DOHH2 (cell line): ENCODE results near the gene IGSF9.

Source experiments
- H3F3A ChIP-seq: fragments of 200-600 bp; sonication (generic), shearing (Covaris generic); 2 replicates; pipeline ENCODE4 v1.6.0; 2016; ENCODE audit warnings: antibody characterized with exemption, mild to moderate bottlenecking; ENCODE audit not compliant: control insufficient read depth, insufficient read depth
- H3K27ac ChIP-seq: fragments of 200-600 bp; sonication (generic); 2 replicates; pipeline ENCODE4 v1.5.1; 2014; ENCODE audit warnings: low read depth, mild to moderate bottlenecking, low read length, moderate library complexity
- H3K27me3 ChIP-seq: fragments of 200-600 bp; sonication (generic); 2 replicates; pipeline ENCODE4 v1.6.1; 2014; ENCODE audit warnings: mild to moderate bottlenecking, low read length, mixed read lengths; ENCODE audit not compliant: control insufficient read depth
- H3K36me3 ChIP-seq: fragments of 200-600 bp; sonication (generic); 2 replicates; pipeline ENCODE4 v1.6.1; 2014; ENCODE audit warnings: mild to moderate bottlenecking, low read length, moderate library complexity, mixed read lengths; ENCODE audit not compliant: control insufficient read depth
- H3K4me1 ChIP-seq: fragments of 200-600 bp; sonication (generic); 2 replicates; pipeline ENCODE4 v1.6.1; 2014; ENCODE audit warnings: mild to moderate bottlenecking, low read length, mixed read lengths; ENCODE audit not compliant: control insufficient read depth
- H3K4me2 ChIP-seq: fragments of 200-600 bp; sonication (generic); 2 replicates; pipeline ENCODE4 v1.6.0; 2014; ENCODE audit warnings: mild to moderate bottlenecking, low read length, moderate library complexity
- H3K4me3 ChIP-seq: fragments of 200-600 bp; sonication (generic); 2 replicates; pipeline ENCODE4 v1.5.1; 2014; ENCODE audit warnings: mild to moderate bottlenecking, low read length, mixed read lengths
- H3K79me2 ChIP-seq: fragments of 200-600 bp; sonication (generic); 2 replicates; pipeline ENCODE4 v1.6.1; 2014; ENCODE audit warnings: mild to moderate bottlenecking, low read length, mixed read lengths; ENCODE audit not compliant: control insufficient read depth
- H3K9me2 ChIP-seq: fragments of 200-600 bp; sonication (generic); replicated peaks from 2 replicates; pipeline ENCODE4 v1.6.1; 2014; ENCODE audit warnings: mild to moderate bottlenecking, low read length, mixed read lengths; ENCODE audit not compliant: control insufficient read depth
- H3K9me3 ChIP-seq: fragments of 200-600 bp; sonication (generic); 2 replicates; pipeline ENCODE4 v1.6.1; 2014; ENCODE audit warnings: antibody characterized with exemption, low read length, mixed read lengths; ENCODE audit not compliant: control insufficient read depth, insufficient read depth
- H4K20me1 ChIP-seq: fragments of 200-600 bp; sonication (generic); 2 replicates; pipeline ENCODE4 v1.6.0; 2014; ENCODE audit warnings: low read depth, mild to moderate bottlenecking, antibody characterized with exemption, low read length, moderate library complexity; ENCODE audit not compliant: control insufficient read depth, insufficient read depth
- CTCF ChIP-seq: fragments of 200-600 bp; sonication (generic); IDR thresholded peaks from one replicate; pipeline ENCODE4 v1.5.1; 2014; ENCODE audit warnings: antibody characterized with exemption, mild to moderate bottlenecking, low read depth, low read length; ENCODE audit not compliant: poor library complexity, severe bottlenecking
- EZH2phosphoT487 ChIP-seq: fragments of 200-600 bp; sonication (generic); IDR thresholded peaks from 2 replicates; pipeline ENCODE4 v1.6.1; 2017; ENCODE audit warnings: borderline replicate concordance, mild to moderate bottlenecking, antibody characterized with exemption, low read length, moderate library complexity, mixed read lengths

The IGSF9 gene

DNA sequence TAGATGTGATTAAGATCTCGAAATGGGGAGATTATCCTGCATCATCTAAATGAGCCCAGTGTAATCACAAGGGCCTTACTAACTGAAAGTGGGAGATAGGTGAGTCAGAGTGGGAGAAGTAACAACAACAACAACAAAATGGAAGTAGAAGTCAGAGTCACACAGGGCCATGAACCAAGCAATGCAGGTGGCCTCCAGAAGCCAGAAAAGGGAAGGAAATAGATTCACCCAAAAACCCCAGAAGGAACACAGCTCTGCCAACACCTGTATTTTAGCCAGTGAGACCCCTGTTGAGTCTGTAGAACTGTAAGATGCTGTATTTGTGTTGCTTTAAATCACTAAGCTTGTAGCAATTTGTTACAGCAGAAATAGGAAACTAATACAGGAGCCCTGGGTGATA is 24.2 kb downstream of the IGSF9 start:
- peak overlapping the region; percentile 99 for H3K4me3 ChIP-seq
- H3K79me2 ChIP-seq: peaks cover 68% of the 10 kb centered on the region
- H3K9me3 ChIP-seq: no peaks in the 10 kb centered on the region
- H3K4me1 ChIP-seq: peaks cover 39% of the 10 kb centered on the region
- H3K27me3 ChIP-seq: no peaks in the 10 kb centered on the region
- H3K36me3 ChIP-seq: peaks cover 82% of the 10 kb centered on the region
- peaks cover 1% of the 10 kb centered on the region for H3F3A ChIP-seq
- TF ChIP-seq CTCF (no peak), EZH2phosphoT487 (no peak)
- H3K4me2 ChIP-seq: peak overlapping the region; percentile 90
- no peaks in the 10 kb centered on the region for H3K9me2 ChIP-seq
- H3K27ac ChIP-seq: peak overlapping the region; percentile 76
- peaks cover 25% of the 10 kb centered on the region for H4K20me1 ChIP-seq

- H3K4me3 ChIP-seq: no peak overlapping the region
- peak overlapping the region; percentile 76; the same call in 1 of the 2 replicates for H3K27ac ChIP-seq
- TF ChIP-seq EZH2phosphoT487: no peak
- TF ChIP-seq CTCF: no peak
- H3K79me2 ChIP-seq: peaks cover 62% of the 10 kb centered on the region
- H4K20me1 ChIP-seq: peaks cover 25% of the 10 kb centered on the region
- no peaks in the 10 kb centered on the region for H3K9me3 ChIP-seq
- H3K4me1 ChIP-seq: peaks cover 33% of the 10 kb centered on the region
- peaks cover 88% of the 10 kb centered on the region for H3K36me3 ChIP-seq
- H3F3A ChIP-seq: peaks cover 5% of the 10 kb centered on the region
- no peaks in the 10 kb centered on the region for H3K27me3 ChIP-seq
- H3K9me2 ChIP-seq: no peaks in the 10 kb centered on the region
- peak overlapping the region; percentile 90; the same call in 1 of the 2 replicates for H3K4me2 ChIP-seq
Observed at GRCh38 chr1:159920651-159921050, 24.8 kb downstream of the IGSF9 start.

DNA sequence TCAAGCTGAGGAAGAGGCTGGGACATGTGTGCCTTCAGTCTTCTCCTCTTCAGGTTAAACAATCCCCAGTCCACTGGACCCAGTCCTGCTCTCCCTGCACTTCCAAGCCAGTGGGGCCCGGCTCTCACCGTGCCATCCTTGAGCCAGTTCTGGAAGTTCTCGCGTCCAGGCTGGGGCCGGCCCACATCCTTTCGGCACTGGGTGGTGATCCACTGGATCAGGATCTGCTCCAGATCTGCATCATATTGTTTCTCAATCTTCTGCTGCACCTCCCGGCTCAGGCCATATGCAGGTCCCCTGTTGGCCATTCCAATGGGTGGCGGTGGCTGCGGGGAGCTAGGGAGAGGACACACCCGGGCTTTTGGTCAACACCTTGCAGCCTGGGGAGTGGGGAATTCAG is 25.2 kb downstream of the IGSF9 start:
- H4K20me1 ChIP-seq: peaks cover 25% of the 10 kb centered on the region
- H3K9me2 ChIP-seq: no peaks in the 10 kb centered on the region
- H3K9me3 ChIP-seq: no peaks in the 10 kb centered on the region
- no peak overlapping the region for H3K4me3 ChIP-seq
- H3K36me3 ChIP-seq: peaks cover 90% of the 10 kb centered on the region
- TF ChIP-seq EZH2phosphoT487: no peak
- no peak for TF ChIP-seq CTCF
- peaks cover 32% of the 10 kb centered on the region for H3K4me1 ChIP-seq
- no peak overlapping the region for H3K4me2 ChIP-seq
- peaks cover 5% of the 10 kb centered on the region for H3F3A ChIP-seq
- H3K79me2 ChIP-seq: peaks cover 58% of the 10 kb centered on the region
- no peak overlapping the region for H3K27ac ChIP-seq
- no peaks in the 10 kb centered on the region for H3K27me3 ChIP-seq
